ENCODE data around the gene SARDH. TPM values are rescaled to one million over a fixed set of nuclear protein-coding genes. Genes with fewer than 3 reads are reported as not detected.
"Not testable (repeated sequence)": the region's sequence is repeated elsewhere in the genome, so short reads cannot be mapped to it uniquely, and the experiment has no call there.

The SARDH gene
- total RNA-seq, 1 experiment from 2014 or later, result 9.9 TPM

- no peaks in the 10 kb centered on the region for H3K4me1 ChIP-seq (replicated peaks; ENCODE audit: insufficient read depth)
- H3K27me3 ChIP-seq (ENCODE audit: insufficient read depth, low read depth), result no peaks in the 10 kb centered on the region
- H3K4me2 ChIP-seq, result no peak overlapping the region
- no peaks in the 10 kb centered on the region for H3K9me2 ChIP-seq (ENCODE audit: insufficient read depth)
- DNase-seq, result no peak
- H2AFZ ChIP-seq, result no peak overlapping the region
- TF ChIP-seq, protein P1, sequence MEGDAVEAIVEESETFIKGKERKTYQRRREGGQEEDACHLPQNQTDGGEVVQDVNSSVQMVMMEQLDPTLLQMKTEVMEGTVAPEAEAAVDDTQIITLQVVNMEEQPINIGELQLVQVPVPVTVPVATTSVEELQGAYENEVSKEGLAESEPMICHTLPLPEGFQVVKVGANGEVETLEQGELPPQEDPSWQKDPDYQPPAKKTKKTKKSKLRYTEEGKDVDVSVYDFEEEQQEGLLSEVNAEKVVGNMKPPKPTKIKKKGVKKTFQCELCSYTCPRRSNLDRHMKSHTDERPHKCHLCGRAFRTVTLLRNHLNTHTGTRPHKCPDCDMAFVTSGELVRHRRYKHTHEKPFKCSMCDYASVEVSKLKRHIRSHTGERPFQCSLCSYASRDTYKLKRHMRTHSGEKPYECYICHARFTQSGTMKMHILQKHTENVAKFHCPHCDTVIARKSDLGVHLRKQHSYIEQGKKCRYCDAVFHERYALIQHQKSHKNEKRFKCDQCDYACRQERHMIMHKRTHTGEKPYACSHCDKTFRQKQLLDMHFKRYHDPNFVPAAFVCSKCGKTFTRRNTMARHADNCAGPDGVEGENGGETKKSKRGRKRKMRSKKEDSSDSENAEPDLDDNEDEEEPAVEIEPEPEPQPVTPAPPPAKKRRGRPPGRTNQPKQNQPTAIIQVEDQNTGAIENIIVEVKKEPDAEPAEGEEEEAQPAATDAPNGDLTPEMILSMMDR (conservative IDR thresholded peaks at IDR 0.05), result no peak
- no peak for TF ChIP-seq EZH2 (IDR thresholded peaks at IDR 0.05; ENCODE audit: low read depth)
- 0 out of 2 replicates have a peak, but pooled peaks cover 10% of the 10 kb centered on the region for H3K36me3 ChIP-seq (ENCODE audit: low read depth)
- H3K4me3 ChIP-seq, result no peak overlapping the region
- H3K79me2 ChIP-seq (ENCODE audit: low read depth), result no peaks in the 10 kb centered on the region
- intact Hi-C loops (cut with micrococcal nuclease; ENCODE audit: unreplicated experiment), result no loop called here
- H4K20me1 ChIP-seq (ENCODE audit: insufficient read depth), result no peaks in the 10 kb centered on the region
- no peaks in the 10 kb centered on the region; the same call in 1 of the 2 replicates for H3F3A ChIP-seq (ENCODE audit: insufficient read depth, low read depth)
- ChIA-PET CTCF (no interaction called here), POLR2A (ENCODE audit: unreplicated experiment) (no interaction called here)
- H3K27ac ChIP-seq, result no peak overlapping the region
- no TSS peak for BruUV-seq (replicated peaks)
- peaks cover 5% of the 10 kb centered on the region; the same call in 1 of the 2 replicates for H3K9me3 ChIP-seq (ENCODE audit: insufficient read depth, low read depth)
These were observed 30.3 kb upstream of the SARDH start for GRCh38 chr9:133768371-133768858.

- POLR2A ChIA-PET (ENCODE audit: unreplicated experiment), result no interaction called here
These were observed 29.5 kb upstream of the SARDH start for GRCh38 chr9:133767625-133768024.

DNA sequence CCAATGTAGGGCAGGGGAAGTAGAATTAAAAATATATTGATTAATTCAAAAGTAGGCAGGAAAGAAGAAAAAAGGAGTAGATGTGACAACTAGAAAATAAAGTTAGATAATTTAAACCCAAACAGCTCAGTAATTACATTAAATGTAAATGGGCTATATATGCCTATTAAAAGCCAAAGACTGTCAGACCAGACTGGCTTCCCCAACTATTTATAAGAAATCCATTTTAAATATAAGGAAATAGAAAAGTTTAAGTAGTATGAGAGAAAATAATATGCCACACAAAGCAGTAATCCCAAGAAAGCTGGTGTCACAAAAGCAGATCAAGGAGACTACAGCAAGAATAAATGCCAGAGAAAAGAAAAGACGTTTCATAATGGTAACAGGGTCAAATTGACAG lies 28.9 kb upstream of the SARDH start:
- no peaks in the 10 kb centered on the region for H3K4me1 ChIP-seq (replicated peaks; ENCODE audit: insufficient read depth)
- no peaks in the 10 kb centered on the region for H3K9me2 ChIP-seq (ENCODE audit: insufficient read depth)
- no peak overlapping the region for H3K4me2 ChIP-seq
- H3K9me3 ChIP-seq (ENCODE audit: insufficient read depth, low read depth), result peaks cover 5% of the 10 kb centered on the region; the same call in 1 of the 2 replicates
- no peaks in the 10 kb centered on the region; the same call in 1 of the 2 replicates for H3F3A ChIP-seq (ENCODE audit: insufficient read depth, low read depth)
- H3K4me3 ChIP-seq, result no peak overlapping the region
- intact Hi-C loops (cut with micrococcal nuclease; ENCODE audit: unreplicated experiment), result no loop called here
- 0 out of 2 replicates have a peak, but pooled peaks cover 10% of the 10 kb centered on the region for H3K36me3 ChIP-seq (ENCODE audit: low read depth)
- H4K20me1 ChIP-seq (ENCODE audit: insufficient read depth), result no peaks in the 10 kb centered on the region
- no TSS peak for BruUV-seq (replicated peaks)
- H2AFZ ChIP-seq, result no peak overlapping the region
- CTCF ChIA-PET, result no interaction called here
- no peak for DNase-seq
- no peaks in the 10 kb centered on the region for H3K79me2 ChIP-seq (ENCODE audit: low read depth)
- no peak overlapping the region for H3K27ac ChIP-seq
- no peak for TF ChIP-seq EZH2 (IDR thresholded peaks at IDR 0.05; ENCODE audit: low read depth)
- TF ChIP-seq, protein P1 (conservative IDR thresholded peaks at IDR 0.05), result no peak
- H3K27me3 ChIP-seq (ENCODE audit: insufficient read depth, low read depth), result no peaks in the 10 kb centered on the region
- POLR2A ChIA-PET (ENCODE audit: unreplicated experiment), result no interaction called here

More at GRCh38 chr9:133767625-133768024, 29.5 kb upstream of the SARDH start:
- no peaks in the 10 kb centered on the region for H3K4me1 ChIP-seq (replicated peaks; ENCODE audit: insufficient read depth)
- 0 out of 2 replicates have a peak, but pooled peaks cover 10% of the 10 kb centered on the region for H3K36me3 ChIP-seq (ENCODE audit: low read depth)
- no peak overlapping the region for H3K4me2 ChIP-seq
- no peaks in the 10 kb centered on the region for H3K27me3 ChIP-seq (ENCODE audit: insufficient read depth, low read depth)
- BruUV-seq (replicated peaks), result no TSS peak
- H2AFZ ChIP-seq, result no peak overlapping the region
- H3K79me2 ChIP-seq (ENCODE audit: low read depth), result no peaks in the 10 kb centered on the region
- H3K9me3 ChIP-seq (ENCODE audit: insufficient read depth, low read depth), result peaks cover 5% of the 10 kb centered on the region; the same call in 1 of the 2 replicates
- H3F3A ChIP-seq (ENCODE audit: insufficient read depth, low read depth), result no peaks in the 10 kb centered on the region; the same call in 1 of the 2 replicates
- CTCF ChIA-PET, result no interaction called here
- H3K4me3 ChIP-seq, result no peak overlapping the region
- no peak overlapping the region for H3K27ac ChIP-seq
- TF ChIP-seq, protein P1 (conservative IDR thresholded peaks at IDR 0.05), result no peak
- TF ChIP-seq EZH2 (IDR thresholded peaks at IDR 0.05; ENCODE audit: low read depth), result no peak
- intact Hi-C loops (cut with micrococcal nuclease; ENCODE audit: unreplicated experiment), result no loop called here
- no peaks in the 10 kb centered on the region for H4K20me1 ChIP-seq (ENCODE audit: insufficient read depth)
- H3K9me2 ChIP-seq (ENCODE audit: insufficient read depth), result no peaks in the 10 kb centered on the region
- DNase-seq, result no peak

DNA sequence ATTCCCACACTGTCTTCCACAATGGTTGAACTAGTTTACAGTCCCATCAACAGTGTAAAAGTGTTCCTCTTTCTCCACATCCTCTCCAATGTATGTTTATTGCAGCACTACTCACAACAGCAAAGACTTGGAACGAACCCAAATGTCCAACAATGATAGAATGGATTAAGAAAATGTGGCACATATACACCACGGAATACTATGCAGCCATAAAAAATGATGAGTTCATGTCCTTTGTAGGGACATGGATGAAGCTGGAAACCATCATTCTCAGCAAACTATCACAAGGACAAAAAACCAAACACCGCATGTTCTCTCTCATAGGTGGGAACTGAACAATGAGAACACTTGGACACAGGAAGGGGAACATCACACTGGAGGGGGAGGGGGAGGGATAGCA lies 28.1 kb upstream of the SARDH start:
- CTCF ChIA-PET; H3F3A ChIP-seq (ENCODE audit: insufficient read depth, low read depth); H3K79me2 ChIP-seq (ENCODE audit: low read depth); intact Hi-C loops (cut with micrococcal nuclease; ENCODE audit: unreplicated experiment); H3K9me2 ChIP-seq (ENCODE audit: insufficient read depth); H3K4me3 ChIP-seq; H3K4me1 ChIP-seq (replicated peaks; ENCODE audit: insufficient read depth); POLR2A ChIA-PET (ENCODE audit: unreplicated experiment); H3K9me3 ChIP-seq (ENCODE audit: insufficient read depth, low read depth); H3K4me2 ChIP-seq; DNase-seq; BruUV-seq (replicated peaks); H4K20me1 ChIP-seq (ENCODE audit: insufficient read depth); H3K27me3 ChIP-seq (ENCODE audit: insufficient read depth, low read depth); H3K27ac ChIP-seq; H2AFZ ChIP-seq: not testable (repeated sequence)
- 0 out of 2 replicates have a peak, but pooled peaks cover 10% of the 10 kb centered on the region for H3K36me3 ChIP-seq (ENCODE audit: low read depth)

Measured in PC-9 (cell line).